Skeletal muscle satellite cell (primary cell): Measurements from ENCODE around the gene PAX5.

Experiments
- H3K27me3 ChIP-seq: 2 replicates; pipeline ENCODE4 v1.7.0; 2013; ENCODE audit warnings: low read length; ENCODE audit not compliant: control insufficient read depth, insufficient read depth
- H3K36me3 ChIP-seq: 2 replicates; pipeline ENCODE4 v1.7.0; 2013; ENCODE audit warnings: mild to moderate bottlenecking, control low read depth, low read length; ENCODE audit not compliant: insufficient read depth
- H3K4me1 ChIP-seq: 2 replicates; pipeline ENCODE4 v1.7.0; 2013; ENCODE audit warnings: low read length; ENCODE audit not compliant: control insufficient read depth, insufficient read depth
- H3K4me2 ChIP-seq: 2 replicates; pipeline ENCODE4 v1.7.0; 2013; ENCODE audit warnings: mild to moderate bottlenecking, low read length
- H3K4me3 ChIP-seq: 2 replicates; pipeline ENCODE4 v1.7.0; 2013; ENCODE audit warnings: low read length
- H3K9ac ChIP-seq: 2 replicates; pipeline ENCODE4 v1.7.0; 2013; ENCODE audit warnings: mild to moderate bottlenecking, low read depth, low read length, moderate library complexity
- H3K9me3 ChIP-seq: replicated peaks from 2 replicates; pipeline ENCODE4 v1.7.0; 2013; ENCODE audit warnings: mild to moderate bottlenecking, control low read depth, low read length

PAX5 gene

GRCh38 chr9:36922548-36922947, 111.5 kb downstream of the PAX5 start:
- Histone ChIP-seq H3K27me3 (peaks cover 32% of the 10 kb centered on the region), H3K9me3 (no peaks in the 10 kb centered on the region), H3K4me3 (no peak overlapping the region), H3K4me2 (no peak overlapping the region), H3K36me3 (no peaks in the 10 kb centered on the region), H3K9ac (no peak overlapping the region), H3K4me1 (peaks cover 10% of the 10 kb centered on the region)

GRCh38 chr9:36914212-36914577, 119.9 kb downstream of the PAX5 start:
- Histone ChIP-seq H3K4me1 (no peaks in the 10 kb centered on the region), H3K27me3 (peaks cover 41% of the 10 kb centered on the region), H3K4me3 (no peak overlapping the region), H3K4me2 (no peak overlapping the region), H3K9me3 (no peaks in the 10 kb centered on the region), H3K36me3 (no peaks in the 10 kb centered on the region), H3K9ac (no peak overlapping the region)

GRCh38 chr9:36913393-36914211, 120.5 kb downstream of the PAX5 start:
- peaks cover 44% of the 10 kb centered on the region for H3K27me3 ChIP-seq
- no peak overlapping the region for H3K9ac ChIP-seq
- H3K9me3 ChIP-seq = no peaks in the 10 kb centered on the region
- H3K36me3 ChIP-seq = no peaks in the 10 kb centered on the region
- H3K4me2 ChIP-seq = no peak overlapping the region
- H3K4me3 ChIP-seq = no peak overlapping the region
- H3K4me1 ChIP-seq = no peaks in the 10 kb centered on the region

- no peak overlapping the region for H3K4me2 ChIP-seq
- H3K36me3 ChIP-seq = no peaks in the 10 kb centered on the region
- peaks cover 51% of the 10 kb centered on the region for H3K27me3 ChIP-seq
- no peak overlapping the region for H3K9ac ChIP-seq
- H3K9me3 ChIP-seq = no peaks in the 10 kb centered on the region
- H3K4me1 ChIP-seq = no peaks in the 10 kb centered on the region
- H3K4me3 ChIP-seq = no peak overlapping the region
Observed at GRCh38 chr9:36912620-36913019, 121.4 kb downstream of the PAX5 start.

- Histone ChIP-seq H3K27me3 (peaks cover 59% of the 10 kb centered on the region), H3K4me3 (no peak overlapping the region), H3K4me2 (no peak overlapping the region), H3K9ac (no peak overlapping the region), H3K4me1 (no peaks in the 10 kb centered on the region), H3K36me3 (no peaks in the 10 kb centered on the region), H3K9me3 (no peaks in the 10 kb centered on the region)
Observed at GRCh38 chr9:36911601-36912412, 122.3 kb downstream of the PAX5 start.

GRCh38 chr9:36911037-36911436, 123.0 kb downstream of the PAX5 start:
- Histone ChIP-seq H3K9me3 (no peaks in the 10 kb centered on the region), H3K9ac (no peak overlapping the region), H3K4me1 (no peaks in the 10 kb centered on the region), H3K4me3 (no peak overlapping the region), H3K36me3 (no peaks in the 10 kb centered on the region), H3K27me3 (peaks cover 67% of the 10 kb centered on the region), H3K4me2 (no peak overlapping the region)

GRCh38 chr9:36906492-36906891, 127.6 kb downstream of the PAX5 start:
- no peak overlapping the region for H3K9ac ChIP-seq
- no peak overlapping the region for H3K4me3 ChIP-seq
- H3K4me1 ChIP-seq = no peaks in the 10 kb centered on the region
- no peaks in the 10 kb centered on the region for H3K36me3 ChIP-seq
- H3K4me2 ChIP-seq = no peak overlapping the region
- H3K27me3 ChIP-seq = peaks cover 80% of the 10 kb centered on the region
- no peaks in the 10 kb centered on the region for H3K9me3 ChIP-seq

GRCh38 chr9:36905101-36906066, 128.7 kb downstream of the PAX5 start:
- peaks cover 83% of the 10 kb centered on the region for H3K27me3 ChIP-seq
- H3K4me3 ChIP-seq = no peak overlapping the region
- H3K9ac ChIP-seq = no peak overlapping the region
- H3K9me3 ChIP-seq = no peaks in the 10 kb centered on the region
- H3K36me3 ChIP-seq = no peaks in the 10 kb centered on the region
- no peaks in the 10 kb centered on the region for H3K4me1 ChIP-seq
- no peak overlapping the region for H3K4me2 ChIP-seq

GRCh38 chr9:36903541-36904435, 130.3 kb downstream of the PAX5 start:
- Histone ChIP-seq H3K36me3 (no peaks in the 10 kb centered on the region), H3K27me3 (peaks cover 85% of the 10 kb centered on the region), H3K9me3 (no peaks in the 10 kb centered on the region), H3K4me3 (no peak overlapping the region), H3K4me2 (no peak overlapping the region), H3K4me1 (no peaks in the 10 kb centered on the region), H3K9ac (no peak overlapping the region)

GRCh38 chr9:36902861-36903524, 131.1 kb downstream of the PAX5 start:
- Histone ChIP-seq H3K36me3 (no peaks in the 10 kb centered on the region), H3K9ac (no peak overlapping the region), H3K27me3 (peaks cover 84% of the 10 kb centered on the region), H3K9me3 (no peaks in the 10 kb centered on the region), H3K4me3 (no peak overlapping the region), H3K4me2 (no peak overlapping the region), H3K4me1 (no peaks in the 10 kb centered on the region)
